NCI-H69 (cell line): Measurements from ENCODE around the gene PRM3.

Experiments
- DNase-seq: peaks from one replicate; lab custom pipeline; 2025; lab: John Stamatoyannopoulos, UW

PRM3 gene

DNA sequence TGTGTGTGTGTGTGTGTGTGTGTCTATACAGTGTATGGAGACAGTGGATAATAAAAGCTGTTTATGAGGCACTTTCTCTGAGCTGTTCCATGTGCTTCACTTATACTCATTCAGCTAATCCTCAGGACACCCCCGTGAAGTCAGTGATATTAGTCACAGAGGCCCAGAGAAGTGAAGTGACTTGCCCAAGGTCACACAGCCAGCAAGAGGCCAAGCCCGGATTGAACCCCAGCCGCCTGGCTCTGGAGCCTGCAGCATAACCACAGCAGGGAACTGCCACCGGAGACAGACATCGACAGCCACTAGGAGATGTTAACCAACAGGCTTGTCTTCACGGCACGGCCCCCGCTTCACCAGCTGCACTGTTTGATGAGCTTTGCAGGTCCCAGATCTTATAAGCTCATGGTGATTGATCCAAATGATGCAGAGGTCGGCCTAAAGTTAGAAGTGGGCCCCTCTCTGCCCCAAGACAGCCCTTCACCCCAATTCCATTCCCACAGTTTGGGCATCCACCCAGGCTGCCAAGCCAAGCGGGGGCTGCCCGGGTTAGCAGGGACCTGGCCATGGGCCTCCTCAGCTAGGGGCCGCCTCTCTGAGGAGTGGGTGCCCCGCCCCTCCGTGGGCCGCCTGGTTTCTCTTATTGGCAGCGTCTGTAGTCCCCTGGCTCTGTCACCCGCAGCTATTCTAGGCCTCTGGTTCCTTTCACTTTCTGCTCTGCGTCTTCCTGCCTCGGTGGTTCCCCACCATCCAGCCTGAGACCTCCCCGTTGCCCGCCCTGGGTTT lies 48.3 kb downstream of the PRM3 start:
- no peak for DNase-seq

DNA sequence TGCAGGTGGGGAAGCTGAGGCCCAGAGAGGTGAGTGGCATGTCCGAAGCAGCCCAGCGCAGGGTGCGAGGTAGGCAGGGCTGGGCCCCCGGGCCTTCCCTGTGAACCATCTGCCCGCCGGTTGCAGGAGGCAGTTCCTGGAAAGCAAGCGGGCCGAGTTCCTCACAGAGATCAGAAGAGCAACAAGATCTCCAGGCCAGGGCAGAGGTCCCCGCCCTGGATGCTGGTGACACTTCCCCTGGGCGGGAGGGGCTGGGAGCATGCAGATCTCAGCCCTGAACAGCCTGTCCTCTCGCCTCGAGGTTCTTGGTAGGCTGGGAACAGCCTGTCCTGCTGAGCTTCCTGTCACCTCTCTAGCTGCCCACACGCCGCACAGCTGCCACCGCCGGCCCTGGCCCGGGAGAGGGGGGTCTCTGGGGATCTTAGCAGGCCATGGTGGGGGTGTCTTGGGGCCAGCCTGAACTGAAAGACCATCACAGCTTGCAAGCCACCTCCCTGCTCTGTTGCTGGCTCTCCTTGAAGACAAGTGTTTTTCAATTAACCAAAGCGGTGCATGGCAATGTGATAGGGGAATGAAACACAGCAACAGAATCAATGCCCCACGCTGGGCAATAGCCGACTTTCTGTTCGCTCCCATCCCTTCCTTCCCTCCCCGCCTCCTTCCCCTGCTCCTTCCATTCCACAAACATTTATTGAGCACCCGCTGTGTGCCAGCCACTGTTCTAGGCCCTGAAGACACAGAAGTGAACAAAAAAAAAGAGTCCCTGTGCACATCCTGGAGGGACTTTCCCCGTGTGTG lies 49.1 kb downstream of the PRM3 start:
- peak; percentile 45 for DNase-seq
